HepG2 (cell line): ENCODE results near the gene SLC6A9.

Experiments used
- CEBPB ChIP-seq: IDR thresholded peaks from 2 replicates; pipeline ENCODE4 v1.6.1; 2011; ENCODE audit warnings: low read depth, low read length, improper control_type of control experiment, borderline replicate concordance
- EHMT2 ChIP-seq: fragments of 200-600 bp; sonication (generic); IDR thresholded peaks from 2 replicates; pipeline ENCODE4 v1.7.0; 2017; ENCODE audit warnings: antibody characterized with exemption, low read depth, low read length, borderline replicate concordance
- FOXM1 ChIP-seq: sonication (generic); formaldehyde crosslinking; IDR thresholded peaks from 2 replicates; pipeline ENCODE4 v1.5.0; 2020; ENCODE audit warnings: missing genetic modification reagents
- HNRNPH1 ChIP-seq: fragments of 200-400 bp; formaldehyde crosslinking; optimal IDR thresholded peaks from 2 replicates; pipeline ENCODE3; 2017; ENCODE audit warnings: mild to moderate bottlenecking, low read depth, low read length
- POLR2AphosphoS5 ChIP-seq: IDR thresholded peaks from 2 replicates; pipeline ENCODE4 v1.6.1; 2012; ENCODE audit warnings: low read depth, low read length
- ZBTB1 ChIP-seq: sonication (generic); formaldehyde crosslinking; IDR thresholded peaks from 2 replicates; pipeline ENCODE4 v1.4.0; 2020; ENCODE audit warnings: missing genetic modification reagents, borderline replicate concordance
- ZNF274 ChIP-seq: sonication (generic); formaldehyde crosslinking; IDR thresholded peaks from 2 replicates; pipeline ENCODE4 v1.5.1; 2020; ENCODE audit warnings: mild to moderate bottlenecking, missing genetic modification reagents

DNA sequence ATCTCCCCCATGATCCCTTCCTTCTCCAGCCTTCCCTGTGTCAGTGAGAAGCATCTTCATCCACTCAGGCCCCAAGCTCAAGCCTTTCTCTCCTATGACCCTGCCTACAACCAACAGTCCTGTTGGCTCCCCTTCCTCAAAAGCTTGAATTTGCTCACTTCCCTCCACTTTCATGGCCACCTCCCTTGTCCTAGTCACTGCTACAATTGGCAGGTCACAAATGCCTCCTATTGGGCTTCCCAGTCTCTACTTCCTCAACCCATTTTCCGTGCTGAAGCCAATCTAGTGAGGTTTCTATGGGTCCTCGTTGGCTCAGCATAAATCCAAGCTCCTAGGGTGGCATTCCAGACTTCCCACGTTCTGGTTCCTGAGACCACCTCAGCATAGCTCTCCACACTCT lies 40.2 kb upstream of the SLC6A9 start:
- TF ChIP-seq EHMT2: no peak
- no peak for TF ChIP-seq POLR2AphosphoS5
- no peak for TF ChIP-seq ZNF274 (CRISPR knock-in tag)
- TF ChIP-seq HNRNPH1: no peak
- no peak for TF ChIP-seq FOXM1 (CRISPR knock-in tag)
- no peak for TF ChIP-seq CEBPB
- no peak for TF ChIP-seq ZBTB1
